Neural progenitor cell (in vitro differentiated cells): ENCODE measurements around the gene ADCY3.

Source experiments
- CTCF ChIP-seq: fragments of 200-600 bp; sonication (generic); IDR thresholded peaks from 2 replicates; pipeline ENCODE4 v1.5.1; 2017; ENCODE audit warnings: antibody characterized with exemption, mild to moderate bottlenecking
- EZH2 ChIP-seq: fragments of 200-600 bp; sonication (generic); IDR thresholded peaks from 2 replicates; pipeline ENCODE4 v1.6.1; 2017; ENCODE audit warnings: antibody characterized with exemption, mild to moderate bottlenecking, moderate library complexity
- EZH2phosphoT487 ChIP-seq: fragments of 200-600 bp; sonication (generic); IDR thresholded peaks from 2 replicates; pipeline ENCODE4 v1.6.1; 2017; ENCODE audit warnings: antibody characterized with exemption

- TF ChIP-seq CTCF (no peak), EZH2 (no peak), EZH2phosphoT487 (no peak)
These were observed 4.7 kb upstream of the ADCY3 start for GRCh38 chr2:24924732-24925131.
